Rectal smooth muscle tissue (tissue), 1 donor: Measurements from ENCODE around the gene SORCS1.

Experiments
- H3K27ac ChIP-seq: one replicate; pipeline ENCODE4 v1.7.0; 2013; ENCODE audit warnings: low read depth, low read length, inconsistent platforms
- H3K27me3 ChIP-seq: one replicate; pipeline ENCODE4 v1.7.0; 2013; ENCODE audit warnings: low read length; ENCODE audit not compliant: control insufficient read depth, insufficient read depth
- H3K36me3 ChIP-seq: one replicate; pipeline ENCODE4 v1.7.0; 2013; ENCODE audit warnings: low read length; ENCODE audit not compliant: control insufficient read depth, insufficient read depth
- H3K4me1 ChIP-seq: one replicate; pipeline ENCODE4 v1.7.0; 2013; ENCODE audit warnings: low read length; ENCODE audit not compliant: control insufficient read depth, insufficient read depth
- H3K4me3 ChIP-seq: one replicate; pipeline ENCODE4 v1.7.0; 2013; ENCODE audit warnings: low read length
- H3K9ac ChIP-seq: one replicate; pipeline ENCODE4 v1.7.0; 2013; ENCODE audit warnings: low read length

SORCS1 gene

DNA sequence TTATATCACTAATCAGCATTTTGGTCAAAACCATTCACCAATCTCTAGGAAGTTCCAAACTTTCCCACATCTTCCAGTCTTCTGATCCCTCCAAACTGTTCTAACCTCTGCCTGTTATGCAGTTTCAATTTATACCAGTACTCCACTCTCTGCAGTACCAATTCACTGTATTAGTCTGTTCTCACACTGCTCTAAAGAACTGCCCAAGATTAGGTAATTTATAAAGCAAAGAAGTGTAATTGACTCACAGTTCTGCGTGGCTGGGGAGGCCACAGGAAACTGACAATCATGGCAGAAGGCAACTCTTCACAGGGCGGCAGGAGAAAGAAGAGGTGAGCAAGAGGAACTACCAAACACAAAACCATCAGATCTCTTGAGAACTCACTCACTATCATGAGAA is 374.9 kb downstream of the SORCS1 start:
- H3K4me1 ChIP-seq, result no peaks in the 10 kb centered on the region
- no peak overlapping the region for H3K9ac ChIP-seq
- H3K36me3 ChIP-seq, result no peaks in the 10 kb centered on the region
- no peak overlapping the region for H3K27ac ChIP-seq
- H3K27me3 ChIP-seq, result no peaks in the 10 kb centered on the region
- H3K4me3 ChIP-seq, result no peak overlapping the region

DNA sequence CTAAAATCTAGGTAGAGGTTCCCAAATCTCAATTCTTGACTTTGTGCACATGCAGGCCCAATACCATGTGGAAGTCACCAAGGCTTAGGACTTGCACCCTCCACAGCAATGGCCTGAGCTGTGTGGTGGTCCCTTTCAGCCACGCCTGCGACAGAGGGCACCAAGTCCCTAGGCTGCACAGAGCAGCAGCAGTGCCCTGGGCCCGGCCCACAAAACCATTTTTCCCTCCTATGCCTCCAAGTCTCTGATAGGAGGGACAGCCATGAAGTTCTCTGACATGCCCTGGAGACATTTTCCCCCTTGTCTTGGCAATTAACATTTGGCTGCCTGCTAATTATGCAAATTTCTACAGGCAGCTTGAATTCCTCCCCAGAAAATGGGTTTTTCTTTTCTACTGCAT is 375.5 kb downstream of the SORCS1 start:
- H3K27ac ChIP-seq, result no peak overlapping the region
- H3K27me3 ChIP-seq, result no peaks in the 10 kb centered on the region
- H3K36me3 ChIP-seq, result no peaks in the 10 kb centered on the region
- H3K4me3 ChIP-seq, result no peak overlapping the region
- no peaks in the 10 kb centered on the region for H3K4me1 ChIP-seq
- H3K9ac ChIP-seq, result no peak overlapping the region

DNA sequence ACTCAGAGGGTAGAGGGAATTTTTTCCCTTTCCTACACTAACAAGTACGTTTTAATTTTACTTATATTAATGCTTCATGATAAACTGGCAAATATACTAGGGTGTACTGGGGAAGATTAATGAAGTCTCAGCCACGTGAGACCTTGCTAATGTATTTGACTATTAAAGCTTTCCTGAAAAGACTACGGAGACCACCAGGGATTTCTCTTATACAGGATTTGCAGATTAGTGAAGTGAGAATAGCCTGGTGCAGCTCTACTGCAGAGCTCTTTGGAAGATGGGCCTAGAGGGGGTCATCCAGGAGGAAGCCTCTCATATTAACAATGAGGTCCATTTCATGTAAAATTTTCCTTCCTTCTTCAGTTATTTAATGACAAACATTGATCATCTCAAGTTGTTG is 379.0 kb downstream of the SORCS1 start:
- Histone ChIP-seq H3K27ac (no peak overlapping the region), H3K4me1 (no peaks in the 10 kb centered on the region), H3K9ac (no peak overlapping the region), H3K27me3 (no peaks in the 10 kb centered on the region), H3K4me3 (no peak overlapping the region), H3K36me3 (no peaks in the 10 kb centered on the region)

DNA sequence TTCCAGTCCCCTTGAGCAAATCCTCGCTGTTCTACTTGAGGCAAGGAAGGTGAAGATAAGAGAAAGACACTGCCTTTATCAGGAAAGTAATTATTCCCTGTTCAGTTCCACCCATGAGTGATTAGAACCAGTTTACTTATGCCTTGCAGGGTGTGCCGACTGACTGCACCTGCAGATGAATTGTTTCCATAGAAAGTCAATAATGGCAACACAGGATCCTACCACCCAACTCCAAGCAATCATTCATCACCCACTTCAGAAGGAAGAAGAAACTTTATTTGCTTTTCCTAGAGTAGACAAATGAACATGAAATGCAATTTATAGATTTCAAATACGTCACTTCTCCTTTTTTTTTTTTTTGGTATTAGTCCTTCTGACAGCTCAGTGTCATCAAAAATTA is 383.9 kb downstream of the SORCS1 start:
- Histone ChIP-seq H3K27ac (no peak overlapping the region), H3K9ac (no peak overlapping the region), H3K4me3 (no peak overlapping the region), H3K27me3 (no peaks in the 10 kb centered on the region), H3K36me3 (no peaks in the 10 kb centered on the region), H3K4me1 (no peaks in the 10 kb centered on the region)

DNA sequence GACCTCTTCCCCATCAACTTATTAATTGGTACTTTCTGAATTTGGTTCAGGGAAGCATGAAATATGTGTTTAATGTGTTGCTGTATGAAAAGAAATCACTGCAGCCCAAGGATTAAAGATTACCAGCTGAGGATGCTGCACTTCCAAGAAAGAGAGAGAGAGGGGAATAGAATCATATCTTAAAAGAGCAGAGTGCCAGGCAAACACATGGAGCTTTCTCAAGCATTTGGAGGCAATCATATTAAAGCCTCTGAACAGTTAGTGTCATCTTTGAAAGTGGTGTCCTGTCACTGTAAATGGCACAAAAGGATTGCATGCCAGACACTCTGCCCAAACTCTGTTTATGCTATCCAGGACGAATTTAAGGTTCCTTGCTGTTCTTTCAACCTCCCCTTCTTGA is 386.7 kb downstream of the SORCS1 start:
- Histone ChIP-seq H3K4me3 (no peak overlapping the region), H3K27me3 (no peaks in the 10 kb centered on the region), H3K27ac (no peak overlapping the region)

DNA sequence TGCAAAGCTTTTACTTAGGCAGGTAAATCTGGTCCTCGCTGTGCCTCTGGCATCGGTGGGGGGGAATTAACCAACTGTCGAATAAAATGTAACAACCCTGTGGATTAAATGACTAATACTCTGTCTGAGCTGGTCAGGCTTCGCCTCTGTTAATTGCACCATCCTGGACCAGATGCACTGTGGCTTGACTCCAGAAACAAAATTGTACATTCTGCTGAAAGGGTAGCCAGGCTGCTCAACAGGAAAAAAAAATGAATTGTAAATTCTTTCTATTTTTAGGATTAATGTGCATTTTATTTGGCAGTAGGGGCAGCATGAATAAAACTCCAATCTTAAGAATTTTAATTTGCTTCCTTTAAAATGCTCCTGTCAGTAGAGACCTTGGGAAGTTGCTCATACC is 389.4 kb downstream of the SORCS1 start:
- Histone ChIP-seq H3K27ac (no peak overlapping the region), H3K4me1 (no peaks in the 10 kb centered on the region), H3K9ac (no peak overlapping the region), H3K4me3 (no peak overlapping the region), H3K27me3 (no peaks in the 10 kb centered on the region), H3K36me3 (no peaks in the 10 kb centered on the region)

More for the DNA sequence above, 386.7 kb downstream of the SORCS1 start:
- no peaks in the 10 kb centered on the region for H3K4me1 ChIP-seq
- H3K9ac ChIP-seq, result no peak overlapping the region
- no peaks in the 10 kb centered on the region for H3K36me3 ChIP-seq

DNA sequence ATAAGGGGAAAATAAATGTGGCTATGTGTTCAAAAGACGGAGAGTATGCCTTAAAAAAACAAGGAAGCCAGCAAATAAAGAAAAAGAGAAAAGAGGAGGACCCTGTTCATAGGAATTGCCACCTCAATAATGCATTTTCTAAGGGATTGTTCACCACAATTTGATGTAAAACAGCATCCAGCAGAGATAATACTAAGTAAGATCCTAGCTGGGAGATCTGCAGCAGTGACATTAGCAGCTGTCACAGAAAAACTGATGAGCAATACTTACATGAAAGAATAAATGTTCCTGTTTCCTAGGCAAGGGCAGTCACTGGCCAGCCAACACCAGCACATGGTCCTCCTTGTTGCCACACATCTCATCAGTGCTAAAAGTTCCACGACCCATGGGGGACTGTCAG is 391.5 kb downstream of the SORCS1 start:
- H3K9ac ChIP-seq, result no peak overlapping the region
- no peak overlapping the region for H3K27ac ChIP-seq
- H3K36me3 ChIP-seq, result no peaks in the 10 kb centered on the region
- no peaks in the 10 kb centered on the region for H3K27me3 ChIP-seq
- no peak overlapping the region for H3K4me3 ChIP-seq
- H3K4me1 ChIP-seq, result no peaks in the 10 kb centered on the region

DNA sequence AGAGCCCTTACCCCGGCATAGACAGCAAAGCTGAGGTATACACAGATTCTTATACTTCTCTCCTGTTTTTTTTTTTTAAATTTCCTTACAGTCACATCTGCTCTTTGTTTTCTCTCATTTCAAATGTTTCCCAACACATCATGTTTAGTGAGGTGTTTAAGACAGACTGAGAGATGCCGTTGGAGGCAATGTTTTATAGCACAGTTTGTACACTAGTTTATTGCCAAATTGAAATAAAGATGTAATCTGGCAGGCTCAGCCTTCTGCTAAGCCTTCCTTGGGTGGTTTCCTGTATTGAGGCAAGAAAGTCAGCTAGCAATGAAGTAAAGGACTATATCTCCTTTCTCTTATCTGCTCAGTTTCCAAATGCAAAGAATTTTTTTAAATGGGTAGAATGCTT is 393.4 kb downstream of the SORCS1 start:
- H3K27ac ChIP-seq, result no peak overlapping the region
- no peaks in the 10 kb centered on the region for H3K4me1 ChIP-seq
- H3K36me3 ChIP-seq, result no peaks in the 10 kb centered on the region
- H3K9ac ChIP-seq, result no peak overlapping the region
- no peaks in the 10 kb centered on the region for H3K27me3 ChIP-seq
- no peak overlapping the region for H3K4me3 ChIP-seq

DNA sequence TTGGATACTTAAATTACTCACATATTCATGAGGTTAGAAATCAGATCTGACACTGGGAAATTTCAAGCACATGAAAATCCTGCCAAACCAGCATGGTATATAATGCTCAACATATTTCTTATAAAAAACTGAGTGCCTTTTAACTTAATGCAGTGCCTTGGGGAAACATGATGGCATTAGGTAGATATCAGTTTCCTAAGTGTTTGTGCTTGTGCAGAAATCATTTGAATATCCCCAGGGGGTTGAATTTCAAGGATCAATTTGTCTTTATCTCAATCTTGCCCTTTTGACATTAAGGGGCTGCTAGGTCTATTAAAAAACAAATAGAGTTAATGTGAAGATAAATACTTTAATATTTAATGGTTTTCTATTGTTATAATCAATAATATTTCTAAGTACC is 396.3 kb downstream of the SORCS1 start:
- no peaks in the 10 kb centered on the region for H3K36me3 ChIP-seq
- no peak overlapping the region for H3K9ac ChIP-seq
- no peak overlapping the region for H3K27ac ChIP-seq
- H3K4me3 ChIP-seq, result no peak overlapping the region
- H3K4me1 ChIP-seq, result no peaks in the 10 kb centered on the region
- no peaks in the 10 kb centered on the region for H3K27me3 ChIP-seq

DNA sequence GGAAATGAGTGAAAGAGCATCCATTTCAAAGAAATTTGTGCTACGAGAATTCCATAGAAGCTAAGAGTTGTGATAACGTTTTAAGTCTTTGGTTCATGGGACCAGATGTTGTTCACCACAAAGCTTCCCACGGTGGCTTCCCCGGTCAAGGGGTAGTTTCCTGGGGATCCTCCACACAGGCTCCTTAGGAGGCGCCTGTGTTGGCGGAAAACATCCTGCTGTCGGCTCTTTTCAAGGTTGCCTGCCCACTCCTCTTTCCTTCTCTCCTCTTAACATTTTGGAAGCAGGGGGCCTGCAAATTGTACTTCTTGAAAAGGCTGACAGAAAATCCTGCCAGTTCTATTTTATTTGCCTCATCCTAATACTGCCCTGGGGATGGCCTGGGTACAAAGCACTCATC is 398.6 kb downstream of the SORCS1 start:
- no peak overlapping the region for H3K27ac ChIP-seq
- H3K4me3 ChIP-seq, result no peak overlapping the region
- no peaks in the 10 kb centered on the region for H3K36me3 ChIP-seq
- H3K27me3 ChIP-seq, result no peaks in the 10 kb centered on the region
- H3K9ac ChIP-seq, result no peak overlapping the region
- H3K4me1 ChIP-seq, result no peaks in the 10 kb centered on the region

DNA sequence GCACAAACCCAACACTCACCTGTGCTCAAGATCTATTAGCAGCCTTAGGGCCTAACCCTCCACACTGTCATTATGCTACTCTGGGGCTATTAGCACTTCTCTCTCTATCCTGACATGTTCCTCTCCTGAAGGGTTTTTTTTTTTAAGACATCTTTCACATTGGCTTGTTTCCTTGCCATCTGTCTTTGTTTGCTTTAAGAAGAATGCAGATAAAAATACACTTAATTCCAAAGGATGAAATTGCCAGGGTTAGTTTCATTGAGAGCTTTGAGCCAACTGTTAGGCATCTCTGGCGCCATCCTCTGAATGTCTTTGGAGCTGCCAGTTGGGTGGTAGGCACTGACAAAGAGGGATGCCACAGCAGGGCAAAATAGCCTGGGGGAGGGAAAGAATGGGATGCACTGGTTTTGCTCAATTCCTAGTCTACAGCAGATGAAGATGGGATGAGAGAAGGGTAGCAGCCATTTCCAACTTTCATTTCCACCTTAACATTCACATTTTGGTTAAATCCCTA is 399.2 kb downstream of the SORCS1 start:
- no peak overlapping the region for H3K27ac ChIP-seq
- no peaks in the 10 kb centered on the region for H3K36me3 ChIP-seq
- no peaks in the 10 kb centered on the region for H3K27me3 ChIP-seq
- H3K4me3 ChIP-seq, result no peak overlapping the region
- H3K9ac ChIP-seq, result no peak overlapping the region
- H3K4me1 ChIP-seq, result no peaks in the 10 kb centered on the region

DNA sequence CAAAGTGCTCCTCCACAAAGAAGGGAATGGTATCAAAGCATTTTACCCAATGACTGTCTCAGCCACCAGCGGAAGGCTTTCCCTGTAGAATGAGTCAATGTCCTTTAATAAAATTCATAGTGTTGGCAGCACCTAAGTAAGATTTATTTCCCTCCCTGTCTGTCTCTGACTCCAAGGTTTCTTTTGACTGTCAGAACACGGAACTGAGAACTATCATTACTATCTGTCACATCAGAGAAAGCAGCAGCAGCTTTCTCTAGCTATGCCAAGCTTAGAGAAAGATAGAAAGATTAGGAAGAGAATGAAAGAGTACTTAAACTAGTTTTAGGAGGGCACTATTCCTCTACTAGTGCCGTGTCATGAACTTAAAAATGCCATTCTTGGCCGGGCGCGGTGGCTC is 400.1 kb downstream of the SORCS1 start:
- H3K36me3 ChIP-seq, result no peaks in the 10 kb centered on the region

DNA sequence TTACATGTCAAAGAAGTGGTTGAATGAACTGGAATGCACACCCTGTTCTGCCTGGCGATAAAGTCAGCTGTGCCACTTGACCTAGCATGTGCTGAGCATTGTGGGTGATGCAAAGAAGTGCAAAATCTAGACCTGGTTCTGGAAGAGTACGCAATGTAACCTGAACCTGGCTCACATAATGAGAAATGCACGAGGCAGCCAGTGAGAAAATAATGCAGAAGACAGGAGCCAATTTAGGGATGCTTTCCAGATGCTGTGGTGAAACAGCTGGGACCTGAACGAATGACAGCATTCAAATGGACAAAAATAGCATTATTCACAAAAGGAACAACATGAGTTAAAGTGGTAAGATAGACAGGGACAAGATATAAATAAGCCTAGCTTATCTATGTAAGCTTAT is 402.6 kb downstream of the SORCS1 start:
- Histone ChIP-seq H3K4me3 (no peak overlapping the region), H3K4me1 (no peaks in the 10 kb centered on the region), H3K36me3 (no peaks in the 10 kb centered on the region), H3K27me3 (no peaks in the 10 kb centered on the region), H3K9ac (no peak overlapping the region), H3K27ac (no peak overlapping the region)

More for the DNA sequence above, 400.1 kb downstream of the SORCS1 start:
- Histone ChIP-seq H3K27ac (no peak overlapping the region), H3K27me3 (no peaks in the 10 kb centered on the region), H3K9ac (no peak overlapping the region), H3K4me3 (no peak overlapping the region), H3K4me1 (no peaks in the 10 kb centered on the region)
